HG03139 (cell line): ENCODE results near the gene PNPLA5.

Experiments
- ATAC-seq: cut with Tn5 transposase; IDR thresholded peaks from one replicate; pipeline ENCODE4 v1.9.1; 2021; ENCODE audit not compliant: unreplicated experiment

PNPLA5 gene

DNA sequence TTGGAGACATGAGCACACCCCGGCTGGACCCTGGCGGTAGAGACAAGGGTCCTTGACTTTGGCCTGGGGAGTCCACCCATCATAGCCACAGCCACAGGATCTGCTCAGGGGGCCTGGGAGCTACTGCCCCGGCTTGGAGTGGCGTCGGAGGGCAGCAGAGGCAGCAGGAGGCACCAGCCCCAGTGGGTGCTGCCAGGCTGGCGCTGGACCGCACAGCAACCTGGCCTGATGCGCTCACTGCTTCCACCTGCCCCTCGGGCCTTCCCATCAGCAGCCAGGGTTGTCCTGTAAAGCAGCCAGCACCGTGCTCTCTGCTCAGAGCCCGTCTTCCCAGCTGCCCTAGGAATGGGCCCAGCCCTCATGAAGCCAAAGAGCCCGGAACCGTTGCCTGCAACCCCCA is 51.4 kb downstream of the PNPLA5 start:
- ATAC-seq, result no peak

DNA sequence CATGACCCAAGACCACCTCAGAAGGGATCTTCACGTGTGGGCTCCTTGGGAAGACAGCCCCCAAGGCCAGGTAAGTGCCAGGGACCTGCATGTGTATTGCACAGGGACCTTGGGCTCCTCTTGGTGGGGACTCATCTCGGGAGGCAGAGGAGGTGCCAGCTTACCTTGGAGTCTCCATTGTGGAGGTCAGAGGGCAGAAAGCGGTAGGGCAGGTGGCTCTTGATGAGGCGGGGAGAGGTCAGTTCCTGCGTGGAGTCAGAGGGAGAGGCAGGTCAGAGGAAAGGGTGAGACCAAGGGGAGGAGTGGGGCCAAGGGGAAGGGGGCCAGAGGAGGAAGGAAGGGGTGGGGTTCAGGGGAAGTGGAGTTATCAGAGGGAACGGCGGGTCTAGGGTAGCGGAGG is 52.0 kb downstream of the PNPLA5 start:
- ATAC-seq, result no peak

DNA sequence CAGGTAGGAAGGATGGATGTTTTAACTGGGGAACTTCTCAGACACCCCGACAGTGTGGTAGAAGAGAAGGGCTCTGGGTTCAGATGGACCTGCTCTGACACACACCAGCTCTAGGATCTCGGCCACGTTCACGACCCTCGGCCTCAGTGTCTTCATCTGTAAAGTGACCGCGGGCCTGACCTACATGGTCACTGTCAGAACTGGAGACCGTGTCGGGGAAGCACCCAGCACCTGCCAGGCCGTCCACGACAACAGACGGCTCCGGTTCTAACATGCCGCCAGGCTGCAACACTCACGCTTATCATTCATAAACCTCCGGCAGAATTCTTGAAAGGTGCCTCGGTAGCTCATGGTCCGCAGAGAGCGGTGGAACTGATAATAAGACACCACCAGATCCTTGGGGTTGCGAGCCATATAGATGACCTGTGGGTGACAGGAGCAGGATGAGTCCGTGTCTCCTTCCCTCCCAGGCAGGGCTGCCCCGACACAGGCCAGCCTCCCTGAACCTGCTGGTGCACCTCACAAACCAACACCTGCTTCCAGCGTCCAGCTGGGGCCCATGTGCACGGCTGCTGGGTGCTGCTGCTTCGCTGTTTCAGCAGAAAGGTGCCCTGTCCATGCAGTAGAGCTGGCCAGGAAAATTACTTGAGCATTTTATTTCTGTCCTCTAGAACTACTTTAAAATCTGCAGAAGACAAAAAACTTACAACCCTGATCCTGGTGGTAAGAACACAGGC is 53.1 kb downstream of the PNPLA5 start:
- no peak for ATAC-seq

DNA sequence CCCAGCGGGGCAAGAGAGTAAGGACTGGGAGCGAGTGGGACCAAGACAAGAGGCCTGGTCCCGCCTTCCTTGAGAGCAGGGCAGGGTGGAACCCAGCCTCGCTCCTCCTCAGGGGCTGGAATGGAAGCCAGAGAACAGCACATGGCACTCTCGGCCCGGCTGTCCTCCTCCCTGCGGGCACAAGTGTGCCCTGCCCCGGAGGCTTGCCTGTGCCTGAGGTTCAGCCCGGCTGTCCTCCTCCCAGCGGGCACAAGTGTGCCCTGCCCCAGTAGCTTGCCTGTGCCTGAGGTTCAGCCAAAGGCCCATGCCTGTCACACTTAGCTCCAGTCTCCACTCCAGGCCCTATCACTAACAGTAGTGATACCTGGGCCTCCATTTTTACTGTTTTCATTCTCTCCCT is 53.7 kb downstream of the PNPLA5 start:
- ATAC-seq, result no peak

DNA sequence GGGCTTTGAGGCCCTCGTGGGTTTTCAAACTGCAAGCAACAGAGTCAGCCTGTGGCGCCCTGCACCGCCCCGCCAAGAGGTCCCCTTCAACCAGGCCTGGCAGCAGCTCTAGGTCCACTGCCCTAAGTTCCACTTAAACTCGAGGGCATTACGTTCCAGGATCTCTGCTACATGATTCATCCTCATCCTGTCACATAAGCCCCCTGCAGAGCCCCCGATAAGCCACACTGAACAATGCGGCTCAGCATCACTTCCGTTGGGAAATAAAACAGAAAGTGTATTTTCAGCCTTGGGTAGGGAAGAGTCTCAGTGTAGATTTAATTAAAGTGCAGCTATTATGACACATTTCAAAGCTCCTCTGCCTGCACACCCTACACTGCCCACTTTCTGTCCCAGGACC is 54.1 kb downstream of the PNPLA5 start:
- ATAC-seq, result no peak

DNA sequence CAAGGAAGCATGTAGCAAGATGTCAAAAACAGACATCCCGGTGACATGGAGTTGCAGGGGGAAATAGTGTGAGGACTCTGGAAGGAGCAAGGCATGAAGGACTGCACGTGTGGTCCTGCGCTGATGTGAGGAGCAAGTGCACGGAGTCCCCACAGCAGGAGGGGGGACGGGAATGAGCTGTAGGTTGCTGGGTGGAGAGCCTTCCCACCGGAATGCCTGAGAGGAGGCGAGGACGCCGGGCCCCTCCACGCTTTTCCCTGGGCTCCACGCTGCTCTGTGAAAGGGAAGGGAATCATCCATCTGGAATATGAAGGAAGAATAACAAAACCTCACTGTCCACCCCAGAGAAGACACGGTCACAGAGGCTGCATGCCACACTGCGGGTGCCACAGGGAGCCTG is 56.1 kb downstream of the PNPLA5 start:
- no peak for ATAC-seq

DNA sequence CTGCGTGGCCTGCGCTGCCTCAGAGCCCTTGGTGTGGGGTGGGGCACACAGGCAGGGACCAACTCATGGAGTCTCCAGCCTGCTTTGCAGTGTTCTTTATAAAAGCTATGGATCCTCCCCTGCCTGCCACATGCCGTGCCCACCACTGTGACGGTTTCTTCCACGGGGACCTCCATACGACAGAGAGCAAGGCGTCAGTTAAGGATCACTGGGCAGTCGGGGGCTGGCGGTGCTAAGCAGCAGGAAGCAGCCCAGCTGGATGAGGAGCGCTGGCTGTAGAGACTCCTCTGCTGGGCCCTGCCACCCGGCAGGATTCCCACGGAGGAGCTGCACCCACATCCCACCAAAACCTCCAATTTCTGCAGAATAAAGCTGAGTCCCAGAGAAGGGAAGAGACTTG is 56.6 kb downstream of the PNPLA5 start:
- ATAC-seq, result no peak

DNA sequence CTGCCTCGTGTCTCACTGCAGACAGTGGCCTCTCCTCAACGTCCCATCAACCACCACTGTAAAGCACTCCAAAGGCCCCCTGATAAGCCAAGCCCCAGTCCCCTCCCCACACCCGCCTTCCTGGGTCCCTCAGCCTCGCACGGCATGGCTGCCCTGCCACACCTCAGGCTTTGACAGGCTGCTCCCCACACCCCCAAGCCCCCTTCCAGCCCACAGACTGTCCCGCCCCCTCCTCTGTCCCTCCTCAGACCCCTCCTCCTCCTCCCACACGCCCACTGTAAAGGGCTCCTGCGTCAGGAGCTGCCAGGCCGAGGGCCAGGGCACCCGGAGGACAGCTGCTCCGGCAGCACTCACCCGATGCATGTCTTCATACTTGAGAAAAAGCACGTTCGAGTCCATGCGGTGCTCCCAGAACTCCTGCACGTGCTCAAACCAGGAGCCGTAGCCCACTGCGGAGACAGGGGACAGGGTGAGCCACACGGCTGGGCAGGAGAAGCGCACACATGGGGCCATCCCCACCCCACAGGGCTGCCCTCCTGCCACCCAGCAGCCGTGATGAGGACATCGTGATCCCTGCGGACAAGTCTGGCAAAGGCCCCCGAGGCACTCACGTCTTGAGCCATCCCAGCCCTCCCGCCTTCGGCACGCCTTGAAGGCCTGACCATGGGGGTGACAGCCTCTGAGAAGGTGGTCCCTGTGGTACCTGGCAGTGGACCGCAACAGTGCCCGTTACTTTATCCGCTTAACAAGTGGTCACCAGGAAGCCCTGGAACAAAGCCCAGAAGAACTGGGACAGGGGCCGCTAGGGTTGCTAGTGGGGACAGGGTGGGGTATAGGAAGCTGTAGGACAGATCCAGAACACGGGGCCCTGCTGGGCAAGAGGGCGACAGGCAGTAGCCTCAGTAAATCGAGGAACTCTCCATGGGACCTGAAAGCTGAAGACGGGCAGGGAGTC is 58.2 kb downstream of the PNPLA5 start:
- ATAC-seq, result no peak

DNA sequence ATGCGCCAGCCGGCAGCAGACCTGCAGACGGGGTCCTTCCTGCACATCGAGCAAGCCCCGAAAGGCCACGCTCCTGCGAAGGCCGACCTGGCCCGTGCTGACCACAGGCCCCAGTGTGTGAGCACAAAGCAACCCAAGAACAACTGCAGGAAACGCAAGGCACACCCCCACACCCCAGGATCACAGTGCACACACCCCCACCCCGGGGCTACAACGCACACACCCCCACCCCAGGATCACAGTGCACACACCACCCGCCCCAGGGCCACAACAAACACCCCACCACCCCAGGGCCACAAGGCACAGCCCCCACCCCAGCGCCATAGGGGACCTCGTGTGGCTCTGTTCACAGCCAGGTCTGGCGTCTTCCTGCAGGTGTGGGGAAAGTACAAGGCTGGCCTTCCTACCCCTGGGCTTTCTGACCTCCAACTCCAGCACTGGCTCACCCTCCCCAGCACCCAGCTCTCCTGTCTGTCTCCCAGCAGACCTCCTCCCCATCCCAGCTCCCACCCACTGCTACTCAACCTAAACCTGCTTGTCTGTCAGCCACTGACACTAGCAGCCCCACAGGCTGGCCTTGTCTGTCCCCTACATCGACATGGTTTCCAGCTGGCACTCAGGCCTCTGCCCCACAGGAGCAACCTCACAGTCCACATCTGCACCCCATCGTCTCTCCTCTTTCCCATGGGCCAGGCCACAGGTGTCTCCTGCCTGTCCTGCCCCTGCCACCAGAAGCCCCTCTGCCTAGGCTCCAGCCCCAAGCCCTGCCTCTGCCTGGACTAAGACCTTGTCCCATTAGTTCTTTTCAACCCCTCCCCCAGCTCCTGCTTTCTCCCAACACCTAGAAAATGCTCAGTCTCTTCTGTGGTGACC is 59.2 kb downstream of the PNPLA5 start:
- ATAC-seq, result no peak

DNA sequence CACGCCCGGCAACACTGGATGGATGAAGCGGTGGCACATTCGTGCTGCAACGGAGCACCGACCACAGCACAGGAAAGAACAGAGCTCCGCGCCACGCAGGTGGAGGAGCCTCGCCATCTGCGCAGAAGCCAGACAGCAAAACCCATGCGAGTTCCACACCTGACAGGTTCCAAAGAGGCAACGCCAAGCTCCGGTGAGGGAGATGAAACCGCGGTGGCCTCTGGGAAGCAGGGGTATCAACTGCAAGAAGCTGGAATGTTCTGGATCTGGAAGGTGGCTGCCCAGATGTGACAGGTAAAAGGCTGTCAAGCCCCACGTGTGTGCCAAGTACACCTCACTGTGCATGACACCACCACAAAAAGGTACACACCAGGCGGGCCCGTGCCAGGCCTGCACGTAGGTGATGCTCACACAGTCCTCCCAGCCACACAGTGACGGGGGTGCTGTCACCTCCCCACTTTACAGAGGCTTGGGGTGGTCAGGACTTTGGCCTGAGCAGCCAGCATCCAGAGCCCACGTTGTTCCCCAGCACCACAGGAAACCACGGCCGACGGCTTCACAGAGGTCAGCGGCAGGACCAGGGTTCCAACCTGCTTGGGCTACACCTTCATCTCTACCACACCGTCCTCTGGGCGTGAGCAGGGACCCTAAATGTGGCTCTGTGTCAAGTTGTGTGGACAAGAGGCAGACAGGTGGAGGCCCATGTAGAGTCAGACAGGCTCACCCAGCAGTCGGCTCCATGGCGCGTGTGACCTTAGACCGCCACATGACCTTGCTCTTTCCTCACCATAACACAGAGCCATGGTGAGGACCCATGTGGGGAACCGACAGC is 60.0 kb downstream of the PNPLA5 start:
- no peak for ATAC-seq

DNA sequence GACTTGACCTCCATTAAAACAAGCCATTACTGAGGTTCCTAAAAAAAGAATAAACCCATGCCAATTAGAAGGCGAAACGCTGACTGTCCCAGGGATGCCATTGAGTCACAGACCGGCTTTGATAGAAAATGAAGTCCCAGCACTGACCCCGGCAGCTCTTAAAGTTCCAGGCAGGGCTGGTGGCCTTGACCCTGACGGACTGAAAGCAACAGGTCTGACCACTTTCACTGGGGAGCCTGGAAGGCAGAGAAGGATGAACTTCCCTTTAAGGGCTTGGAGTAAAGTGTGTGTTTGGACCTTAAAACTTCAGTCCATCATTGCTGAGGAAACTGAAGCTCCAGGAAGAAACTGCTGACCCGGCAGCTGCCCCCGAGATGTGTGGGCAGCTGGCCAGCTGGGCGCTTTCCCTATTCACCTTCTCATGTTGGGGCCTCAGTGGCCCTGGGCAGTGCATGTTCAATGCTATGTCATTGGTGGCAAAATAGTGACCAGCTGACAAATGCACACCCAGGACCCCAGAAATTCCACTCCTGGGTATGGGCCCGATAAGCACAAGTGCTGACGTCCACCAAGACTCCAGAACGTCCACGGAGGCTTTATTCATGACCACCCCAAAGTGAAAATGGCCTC is 60.8 kb downstream of the PNPLA5 start:
- no peak for ATAC-seq

DNA sequence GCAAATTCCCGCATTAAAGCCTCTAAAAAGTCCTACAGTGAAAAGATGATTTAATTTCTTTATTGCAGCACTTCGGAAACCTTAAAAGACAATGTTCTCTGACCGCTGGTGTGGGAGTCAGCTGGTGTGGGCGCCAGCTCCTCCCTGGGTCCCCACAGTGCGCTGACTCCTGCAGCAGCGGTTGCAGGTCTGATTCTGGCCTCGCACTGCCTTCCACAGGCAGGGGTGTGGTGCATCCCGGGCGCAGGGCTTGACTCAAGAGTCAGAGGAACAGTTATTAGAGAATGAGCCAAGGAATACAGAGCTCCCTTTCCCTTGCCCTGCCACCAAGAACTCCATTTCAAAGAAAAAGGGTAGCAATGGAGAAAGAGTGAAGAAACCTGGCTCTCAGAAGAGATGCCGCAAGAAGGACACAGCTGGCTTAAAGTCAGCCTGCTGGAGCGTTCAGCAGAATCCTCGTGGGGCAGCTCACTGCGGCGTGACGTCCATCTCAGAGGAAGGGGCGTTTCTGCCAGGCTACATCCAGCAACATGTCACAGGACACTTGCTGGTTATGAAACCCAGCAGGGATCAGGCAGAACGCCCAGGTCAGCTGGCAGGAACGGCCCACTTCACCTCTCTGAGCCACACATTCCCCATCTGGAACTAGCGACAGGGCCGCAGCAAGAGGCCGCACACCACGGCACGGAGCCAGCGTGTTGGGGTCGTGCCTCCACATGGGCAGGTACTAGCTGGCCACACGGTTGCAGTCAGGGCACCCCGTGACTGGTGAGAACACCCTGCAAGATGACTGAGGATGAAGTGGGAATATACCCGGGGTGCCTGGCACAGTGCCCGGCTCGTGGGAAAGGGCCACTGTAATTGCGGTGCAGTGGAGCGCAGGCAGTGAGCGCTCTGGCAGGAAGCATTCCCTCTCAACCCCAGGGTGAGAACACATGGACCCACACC is 61.6 kb downstream of the PNPLA5 start:
- ATAC-seq, result no peak
